IPS-18c (cell line): ENCODE data around the gene DNASE1L3.
"Not testable (repeated sequence)": the region's sequence is repeated elsewhere in the genome, so short reads cannot be mapped to it uniquely, and the experiment has no call there.

ENCODE experiments used
- H3K4me3 ChIP-seq: 2 replicates; pipeline ENCODE4 v1.7.0; 2013; ENCODE audit warnings: low read depth, mild to moderate bottlenecking, low read length, moderate library complexity; ENCODE audit not compliant: insufficient read depth
- H3K9me3 ChIP-seq: one replicate; pipeline ENCODE4 v1.6.1; 2013; ENCODE audit warnings: mild to moderate bottlenecking, low read length, moderate library complexity; ENCODE audit not compliant: control insufficient read depth, insufficient read depth

Gene DNASE1L3

DNA sequence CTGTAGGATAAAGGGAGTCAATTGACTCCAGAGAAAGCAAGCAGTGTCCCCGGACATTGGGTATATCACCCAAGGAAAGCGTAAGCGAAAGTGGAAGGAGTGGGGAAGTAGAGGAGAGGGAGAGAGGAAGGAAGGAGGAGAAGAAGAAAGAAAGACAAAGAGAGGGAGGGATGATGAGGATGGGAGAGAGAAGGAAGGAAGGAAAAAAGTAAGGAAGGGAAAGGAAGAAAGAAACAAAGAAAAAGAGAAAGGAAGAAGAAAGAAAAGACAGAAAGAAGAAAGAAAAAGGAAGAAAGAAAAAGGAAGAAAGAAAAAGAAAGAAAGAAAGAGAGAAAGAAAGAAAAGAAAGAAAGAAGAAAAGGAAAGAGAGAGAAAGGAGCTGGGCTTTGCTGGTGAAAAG, 839 bp downstream of the DNASE1L3 start:
- no peak overlapping the region for H3K4me3 ChIP-seq
- no peaks in the 10 kb centered on the region for H3K9me3 ChIP-seq

DNA sequence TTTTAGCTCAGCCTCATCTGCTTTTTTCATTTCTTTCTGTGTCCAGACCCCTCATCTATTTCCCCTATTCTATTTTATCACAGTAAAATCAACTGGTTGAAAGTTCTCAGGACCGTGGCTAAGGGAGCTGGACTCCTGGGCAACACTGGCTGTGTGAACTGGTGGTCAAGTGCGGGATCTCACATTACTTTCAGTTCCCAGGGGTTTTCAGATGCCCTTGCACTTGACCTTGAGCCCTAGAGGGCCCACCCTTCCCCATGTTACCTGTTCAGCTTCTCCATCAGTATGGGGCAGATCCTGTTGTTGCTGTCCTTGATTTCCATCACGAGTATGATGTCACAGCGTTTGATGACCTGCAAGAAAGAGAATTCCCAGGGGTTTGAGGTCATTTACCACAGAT, 2.8 kb downstream of the DNASE1L3 start:
- Histone ChIP-seq H3K9me3 (no peaks in the 10 kb centered on the region), H3K4me3 (no peak overlapping the region)

DNA sequence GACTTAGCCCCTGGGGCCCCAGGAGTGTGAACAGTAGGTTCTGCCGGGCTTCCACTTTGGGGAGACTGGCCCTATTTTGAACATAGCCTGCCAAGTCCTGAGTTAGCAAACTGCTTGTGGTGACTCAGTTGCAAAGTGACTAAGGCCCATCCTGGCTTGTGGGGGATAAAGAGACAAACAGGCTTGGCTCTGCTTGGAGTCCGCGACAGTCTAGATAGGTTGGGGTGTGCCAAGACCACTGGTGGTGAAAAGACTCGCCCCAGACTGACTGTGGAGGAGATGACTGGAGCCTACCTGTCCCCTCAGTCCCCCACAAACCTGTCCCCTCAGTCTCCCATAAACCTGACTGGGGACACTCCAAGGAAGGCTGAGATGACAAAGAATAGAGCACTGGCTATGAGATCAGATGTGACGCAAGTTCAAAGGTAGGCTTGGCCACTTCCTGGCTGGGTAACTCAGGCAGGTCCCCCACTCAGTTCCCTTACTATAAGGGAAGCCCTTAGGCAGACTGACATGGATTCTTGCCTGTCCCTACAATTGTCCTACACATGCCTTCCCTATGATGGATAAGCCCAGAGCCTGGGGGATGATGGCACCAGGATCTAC, 4.3 kb downstream of the DNASE1L3 start:
- Histone ChIP-seq H3K9me3 (no peaks in the 10 kb centered on the region), H3K4me3 (no peak overlapping the region)

DNA sequence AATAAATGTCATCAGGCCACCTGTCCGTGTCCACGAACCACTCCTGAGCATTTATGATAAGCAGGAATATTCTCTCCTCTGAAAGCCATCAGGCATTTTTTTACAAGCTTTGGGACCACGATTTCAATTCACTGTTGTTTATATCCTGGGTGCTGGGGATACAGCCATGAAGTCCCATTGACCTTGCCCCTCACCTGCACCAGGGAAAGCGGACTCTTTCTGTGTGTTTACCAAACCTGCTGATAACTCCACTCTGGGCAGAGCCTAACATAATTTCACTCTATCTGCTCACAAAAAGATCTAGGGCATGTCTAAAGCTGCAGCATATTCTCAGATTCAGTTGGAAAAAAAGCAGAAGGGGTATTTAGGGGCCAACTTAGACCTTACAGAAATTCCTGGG, 4.8 kb downstream of the DNASE1L3 start:
- no peaks in the 10 kb centered on the region for H3K9me3 ChIP-seq
- no peak overlapping the region for H3K4me3 ChIP-seq

DNA sequence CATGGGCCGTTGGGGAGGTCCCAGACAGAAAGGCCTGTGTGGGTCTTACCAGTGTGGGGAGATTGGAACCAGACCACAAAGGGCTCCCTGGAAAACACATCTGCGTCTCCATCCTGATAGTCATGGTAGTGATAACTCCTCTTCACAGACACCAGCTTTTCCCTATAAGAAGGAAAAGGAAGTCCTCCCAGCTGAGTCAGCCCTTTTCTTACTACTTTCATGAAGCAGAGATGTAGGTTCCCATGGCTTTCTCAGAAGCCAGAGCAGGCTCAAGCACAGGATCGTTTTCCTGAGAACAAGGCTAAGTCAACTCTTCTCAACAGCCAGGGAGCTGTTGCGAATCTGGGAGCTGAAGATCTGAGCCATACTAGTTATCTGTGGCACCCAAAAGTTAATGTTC, 6.1 kb downstream of the DNASE1L3 start:
- H3K4me3 ChIP-seq, result no peak overlapping the region
- no peaks in the 10 kb centered on the region for H3K9me3 ChIP-seq

DNA sequence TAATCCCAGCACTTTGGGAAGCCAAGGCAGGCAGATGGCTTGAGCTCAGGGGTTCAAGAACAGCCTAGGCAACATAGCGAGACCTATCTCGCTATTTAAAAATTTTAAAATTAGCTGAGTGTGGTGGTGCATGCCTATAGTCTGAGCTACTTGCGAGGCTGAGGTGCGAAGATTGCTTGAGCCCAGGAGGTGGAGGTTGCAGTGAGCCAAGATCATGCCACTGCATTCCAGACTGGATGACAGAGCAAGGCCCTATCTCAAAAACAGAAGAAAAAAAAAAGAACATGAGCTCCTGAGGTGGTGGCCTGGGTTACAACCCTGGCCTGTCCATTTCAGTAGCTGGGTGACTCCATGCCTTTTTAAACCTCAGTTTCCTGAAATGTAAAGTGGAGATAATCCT, 7.2 kb downstream of the DNASE1L3 start:
- Histone ChIP-seq H3K4me3 (no peak overlapping the region), H3K9me3 (no peaks in the 10 kb centered on the region)

DNA sequence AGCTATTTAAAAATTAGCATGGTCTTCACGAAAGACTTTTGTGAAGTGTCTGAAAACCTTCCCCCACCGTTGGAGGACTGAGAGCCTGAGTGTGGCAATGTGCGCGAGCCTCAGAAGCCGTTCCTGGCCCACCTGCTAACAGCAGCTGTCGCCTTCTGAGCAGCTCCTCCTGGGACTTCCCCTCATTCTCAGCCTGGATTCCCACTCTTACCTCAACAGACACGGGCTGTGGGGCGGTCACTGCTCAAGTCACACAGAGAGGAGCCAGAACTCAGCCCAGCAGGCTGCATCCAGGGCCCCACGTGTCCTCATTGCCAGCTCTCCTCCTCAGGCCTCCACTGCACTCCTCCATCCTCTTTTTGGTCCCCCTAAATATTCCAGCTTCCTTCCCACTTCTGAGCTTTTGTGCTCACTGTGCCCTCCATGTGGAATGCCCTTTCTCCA, 7.8 kb downstream of the DNASE1L3 start:
- no peak overlapping the region for H3K4me3 ChIP-seq
- H3K9me3 ChIP-seq, result no peaks in the 10 kb centered on the region

DNA sequence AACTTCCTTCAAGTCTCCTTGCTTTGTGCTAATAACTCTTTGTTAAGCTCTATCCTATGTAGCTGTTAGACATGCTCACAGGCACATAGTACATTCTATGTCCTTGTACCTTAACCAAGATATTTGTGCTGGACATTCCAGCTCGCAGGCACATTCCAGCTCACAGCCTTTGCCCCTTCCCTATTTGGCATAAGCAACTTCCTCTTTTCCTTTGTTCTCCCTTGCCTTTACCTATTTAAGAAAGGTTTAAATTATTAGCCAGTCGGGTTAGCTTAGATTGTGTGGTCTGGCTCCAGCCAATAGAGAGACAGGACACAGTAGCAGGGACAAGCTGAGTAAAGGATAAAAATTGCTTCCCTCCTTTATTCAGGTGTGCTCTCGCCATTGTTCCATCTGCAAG, 9.3 kb downstream of the DNASE1L3 start:
- H3K4me3 ChIP-seq, H3K9me3 ChIP-seq: not testable (repeated sequence)

DNA sequence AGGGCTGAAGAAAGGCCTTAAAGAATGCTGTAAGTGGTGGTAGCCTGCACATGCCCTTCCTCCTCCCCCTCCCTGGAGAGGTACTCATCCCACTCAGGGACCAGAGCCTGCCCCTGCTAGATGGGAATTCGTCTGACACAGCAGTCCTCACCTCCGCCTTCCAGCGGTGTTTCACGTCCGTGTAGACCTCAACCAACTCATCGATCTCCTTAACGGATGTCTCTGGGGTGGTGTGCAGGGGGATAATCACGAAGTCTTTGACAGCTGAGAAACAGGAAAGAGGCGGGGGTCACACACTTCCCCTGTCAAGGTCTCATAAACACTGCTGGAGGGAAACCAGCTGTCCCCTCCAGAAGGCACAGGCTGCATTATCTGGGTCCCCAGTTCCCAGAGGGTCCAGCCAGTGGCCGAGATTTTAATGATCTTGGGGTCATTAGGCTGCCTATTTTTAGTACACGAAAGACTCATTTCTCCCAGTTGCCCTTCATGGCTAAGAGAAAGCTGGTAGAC, 9.9 kb downstream of the DNASE1L3 start:
- Histone ChIP-seq H3K4me3 (no peak overlapping the region), H3K9me3 (no peaks in the 10 kb centered on the region)

DNA sequence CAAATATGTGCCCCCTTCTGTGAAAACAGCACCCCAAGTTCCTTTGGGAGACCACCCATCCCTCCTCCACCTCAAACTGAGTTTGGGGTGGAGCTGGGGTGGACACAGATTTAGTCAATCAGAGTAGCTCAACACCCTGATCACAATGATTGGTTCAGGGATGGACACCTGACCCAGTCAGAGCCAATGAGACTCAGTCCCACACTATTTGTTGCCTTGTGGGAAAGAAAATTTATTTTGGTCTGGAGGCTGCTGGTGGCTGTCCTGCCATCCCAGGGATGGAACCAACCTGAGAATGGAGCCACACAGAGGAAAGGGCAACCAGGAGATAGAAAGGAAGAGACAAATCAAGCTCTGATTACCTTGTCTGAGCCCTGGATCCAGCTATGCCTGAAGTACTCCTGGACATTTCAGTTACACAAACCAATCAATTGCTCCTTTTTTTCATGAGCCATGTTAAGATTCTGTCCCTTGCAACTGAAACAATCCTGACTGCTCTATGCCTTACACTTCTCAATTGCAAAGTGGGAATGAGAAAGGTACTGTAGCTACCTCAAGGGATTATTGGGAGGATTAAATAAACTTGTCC, 10.6 kb downstream of the DNASE1L3 start:
- H3K4me3 ChIP-seq, result no peak overlapping the region
- H3K9me3 ChIP-seq, result no peaks in the 10 kb centered on the region

DNA sequence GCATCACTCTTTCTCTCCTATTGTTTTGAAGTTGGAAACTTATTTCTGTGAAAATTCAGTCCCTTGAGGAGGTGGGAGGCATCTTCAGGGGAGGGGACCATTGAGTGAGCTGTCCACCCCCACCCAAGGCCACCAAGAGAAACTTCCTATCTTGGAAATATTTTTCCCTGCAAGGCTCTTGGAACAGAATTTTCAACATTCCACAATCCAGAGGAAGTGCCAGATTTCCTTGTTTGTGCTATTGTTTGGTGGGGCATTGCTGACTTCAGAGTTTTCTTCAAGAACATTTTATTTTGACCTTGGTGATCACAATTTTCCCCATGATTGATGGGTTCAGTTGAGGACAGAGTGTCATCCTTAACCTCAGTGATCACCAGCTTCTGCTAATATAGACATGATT, 12.0 kb downstream of the DNASE1L3 start:
- Histone ChIP-seq H3K4me3 (no peak overlapping the region), H3K9me3 (no peaks in the 10 kb centered on the region)

DNA sequence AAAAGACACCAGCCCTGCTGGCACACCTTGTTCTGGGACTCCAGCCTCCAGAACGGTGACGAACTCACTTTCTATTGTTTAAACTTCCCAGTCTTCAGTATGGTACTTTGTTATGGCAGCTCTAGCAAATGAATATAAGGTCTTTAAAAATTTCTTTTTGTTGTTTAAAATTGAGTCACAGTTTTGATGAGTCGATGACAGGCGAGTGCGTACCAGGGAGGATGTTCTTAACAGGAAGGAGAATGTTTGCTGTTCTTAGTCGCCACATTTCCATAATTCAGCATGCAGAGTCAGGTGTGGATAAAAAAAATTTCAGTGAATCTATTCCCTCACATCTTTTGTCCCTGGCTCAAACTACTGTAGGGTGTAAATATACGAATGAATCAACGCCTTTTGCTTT, 12.4 kb downstream of the DNASE1L3 start:
- no peak overlapping the region for H3K4me3 ChIP-seq
- H3K9me3 ChIP-seq, result no peaks in the 10 kb centered on the region

DNA sequence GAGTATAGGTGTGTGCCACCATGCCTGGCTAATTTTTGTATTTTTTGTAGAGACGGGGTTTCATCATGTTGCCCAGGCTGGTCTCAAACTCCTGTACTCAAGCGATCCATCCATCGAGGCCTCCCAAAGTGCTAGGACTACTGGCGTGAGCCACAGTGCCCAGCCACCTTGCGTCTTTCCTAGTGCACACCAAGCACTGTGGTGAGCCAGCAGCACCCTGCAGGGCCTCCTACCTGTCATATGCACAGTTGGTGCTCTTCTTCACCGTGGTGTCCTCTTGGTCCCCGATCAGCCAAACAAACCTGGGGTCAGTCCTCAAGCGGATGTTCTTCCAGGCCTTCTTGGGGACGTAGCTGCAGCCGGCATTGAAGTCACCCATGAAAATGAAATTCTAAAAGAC, 13.2 kb downstream of the DNASE1L3 start:
- H3K4me3 ChIP-seq, result no peak overlapping the region
- H3K9me3 ChIP-seq, result no peaks in the 10 kb centered on the region

DNA sequence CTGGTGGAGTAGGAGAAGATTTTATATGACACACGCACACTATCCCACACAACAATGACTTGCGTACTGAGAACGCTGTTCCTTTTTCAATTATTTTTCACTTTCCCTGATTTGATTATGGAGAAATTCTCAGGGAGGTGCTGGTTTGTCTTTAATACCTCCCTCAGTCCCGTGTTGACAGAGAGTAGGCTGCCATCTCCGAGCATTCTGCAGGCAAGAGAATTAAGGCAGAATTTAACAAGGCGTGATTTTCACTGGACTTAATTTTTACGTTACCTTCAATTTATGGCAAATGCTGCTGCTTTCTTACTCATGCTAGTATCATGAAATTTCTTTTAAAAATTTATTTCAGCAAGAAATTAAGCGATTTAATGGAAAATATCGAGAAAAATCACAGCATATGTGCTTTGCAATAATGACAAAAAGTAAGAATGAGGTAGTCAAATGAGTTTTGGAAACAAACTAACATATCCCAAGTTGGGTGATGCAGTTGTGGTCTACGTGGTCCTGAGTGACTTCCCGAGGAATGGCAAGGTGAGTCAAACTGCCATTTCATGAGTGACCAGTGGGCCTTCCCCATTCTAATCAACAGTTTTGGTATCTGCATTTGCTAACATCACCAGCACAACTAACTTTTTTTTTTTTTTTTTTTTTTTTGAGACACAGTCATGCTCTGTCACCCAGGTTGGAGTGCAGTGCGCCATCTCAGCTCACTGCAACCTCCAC, 16.9 kb downstream of the DNASE1L3 start:
- no peaks in the 10 kb centered on the region for H3K9me3 ChIP-seq
- no peak overlapping the region for H3K4me3 ChIP-seq

DNA sequence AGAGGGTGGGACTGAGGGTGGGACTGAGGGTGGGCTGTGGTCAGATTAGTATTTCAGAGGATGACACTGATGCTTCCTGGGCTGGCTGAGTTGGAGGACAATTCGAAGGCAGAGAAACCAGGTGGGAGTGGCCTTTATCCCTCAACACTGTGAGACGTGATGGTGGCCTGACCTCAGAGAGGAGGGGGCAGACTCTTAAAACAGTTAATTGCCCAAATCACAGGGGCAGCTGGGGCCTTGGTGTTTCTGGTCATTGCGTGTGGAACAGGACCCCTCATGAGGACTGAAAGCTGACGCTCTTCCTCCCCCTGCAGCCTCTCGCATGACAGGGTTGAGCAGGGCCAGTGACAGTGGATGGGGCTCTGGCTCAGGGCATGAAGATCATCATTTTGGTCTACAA, 18.7 kb downstream of the DNASE1L3 start:
- no peaks in the 10 kb centered on the region for H3K9me3 ChIP-seq
- H3K4me3 ChIP-seq, result no peak overlapping the region

DNA sequence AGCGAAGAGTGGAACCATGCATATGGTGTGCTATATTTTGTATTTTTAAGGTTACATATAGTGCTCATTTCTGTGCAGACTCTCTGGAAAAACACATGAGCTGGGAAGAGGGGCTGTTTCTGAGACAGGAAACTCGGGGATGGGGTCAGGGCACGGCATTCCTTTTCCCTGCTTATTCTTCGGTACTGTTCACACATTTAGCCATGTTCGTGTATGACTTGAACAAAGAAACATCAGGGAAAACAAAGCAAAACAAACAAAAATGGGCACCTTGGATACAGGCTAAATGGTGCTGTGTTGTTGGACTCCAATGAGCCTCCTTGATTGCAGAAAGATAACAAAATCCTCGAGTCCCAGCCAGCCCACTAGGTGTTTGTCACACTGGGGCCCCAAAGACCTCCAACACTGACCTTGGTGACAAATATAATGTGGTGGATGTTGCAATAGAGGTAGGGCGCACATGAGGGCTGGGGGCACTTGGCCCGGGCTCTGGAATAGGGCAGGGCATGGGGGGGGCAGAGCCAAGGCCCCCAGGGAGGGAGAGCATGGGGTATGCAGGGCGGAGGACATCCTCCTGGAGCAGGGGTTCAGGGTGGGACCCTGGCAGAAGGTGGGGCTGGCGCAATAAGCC, 19.3 kb downstream of the DNASE1L3 start:
- Histone ChIP-seq H3K9me3 (no peaks in the 10 kb centered on the region), H3K4me3 (no peak overlapping the region)

DNA sequence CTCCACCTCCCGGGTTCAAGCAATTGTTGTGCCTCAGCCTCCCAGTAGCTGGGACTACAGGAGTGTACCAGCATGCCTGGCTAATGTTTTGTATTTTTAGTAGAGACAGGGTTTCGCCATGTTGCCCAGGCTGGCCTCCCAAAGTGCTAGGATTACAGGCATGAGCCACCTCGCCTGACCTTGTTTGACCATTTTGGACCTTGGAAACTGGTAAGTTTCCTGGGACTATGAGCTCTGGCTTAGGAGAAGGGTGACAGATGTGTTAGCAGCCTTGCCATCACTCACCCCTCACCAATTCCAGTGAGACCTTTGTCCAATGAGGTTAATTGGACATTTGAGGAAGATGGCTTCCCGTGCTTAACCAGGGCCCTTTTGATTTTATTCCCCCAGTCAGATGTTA, 19.9 kb downstream of the DNASE1L3 start:
- Histone ChIP-seq H3K9me3 (no peaks in the 10 kb centered on the region), H3K4me3 (no peak overlapping the region)

DNA sequence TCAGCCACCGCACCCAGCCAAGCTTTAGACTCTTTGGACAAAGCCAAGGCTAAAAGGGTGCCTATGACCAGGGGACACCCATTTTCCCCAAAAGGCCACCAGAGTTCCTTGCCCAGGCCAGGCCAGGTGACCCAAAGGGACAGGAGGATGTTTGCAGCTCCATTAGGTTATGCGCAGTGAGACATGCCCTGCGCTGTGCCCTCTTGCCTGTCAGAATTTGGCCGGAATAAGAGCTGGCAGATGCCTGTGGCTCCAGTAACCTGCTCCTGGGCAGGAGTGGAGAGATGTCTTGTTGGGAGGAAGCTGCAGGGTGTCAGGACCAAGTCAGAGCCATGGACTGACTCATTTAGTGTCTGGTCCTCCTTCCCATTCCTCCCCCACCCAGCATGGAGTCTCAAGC, 20.5 kb downstream of the DNASE1L3 start:
- Histone ChIP-seq H3K9me3 (no peaks in the 10 kb centered on the region), H3K4me3 (no peak overlapping the region)
